DND-41 (cell line): Measurements from ENCODE around the gene SELL.

Experiments
- EZH2 ChIP-seq: IDR thresholded peaks from 3 replicates; pipeline ENCODE4 v1.6.1; 2012; ENCODE audit warnings: borderline replicate concordance, low read depth, mild to moderate bottlenecking, moderate library complexity, low read length, inconsistent platforms; ENCODE audit not compliant: severe bottlenecking
- TF ChIP-seq, protein P1 (sequence below): IDR thresholded peaks from 2 replicates; pipeline ENCODE4 v1.5.1; 2012; ENCODE audit warnings: borderline replicate concordance, low read length, moderate library complexity, mild to moderate bottlenecking; ENCODE audit not compliant: poor library complexity, severe bottlenecking; ENCODE audit errors: extremely low read depth

DNA sequence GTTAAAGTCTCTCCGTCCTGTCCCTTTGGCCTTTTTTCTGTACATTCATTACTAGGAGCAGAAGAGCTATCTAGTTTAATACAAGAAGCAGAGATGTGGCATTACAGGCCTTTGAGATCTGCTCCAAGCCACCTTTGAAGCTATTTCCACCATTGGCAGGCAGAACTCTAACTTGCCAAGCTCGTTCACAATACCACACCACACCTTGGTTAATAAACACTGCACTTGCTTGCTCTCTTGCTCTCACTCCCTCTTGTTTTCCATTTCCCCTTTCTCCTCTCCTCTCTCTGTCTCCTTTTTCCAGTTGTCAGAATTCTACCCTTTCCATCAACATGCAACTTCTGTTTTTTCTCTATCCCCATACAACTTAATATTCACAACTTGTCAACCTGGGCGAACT, 15.4 kb upstream of the SELL start:
- TF ChIP-seq, protein P1, sequence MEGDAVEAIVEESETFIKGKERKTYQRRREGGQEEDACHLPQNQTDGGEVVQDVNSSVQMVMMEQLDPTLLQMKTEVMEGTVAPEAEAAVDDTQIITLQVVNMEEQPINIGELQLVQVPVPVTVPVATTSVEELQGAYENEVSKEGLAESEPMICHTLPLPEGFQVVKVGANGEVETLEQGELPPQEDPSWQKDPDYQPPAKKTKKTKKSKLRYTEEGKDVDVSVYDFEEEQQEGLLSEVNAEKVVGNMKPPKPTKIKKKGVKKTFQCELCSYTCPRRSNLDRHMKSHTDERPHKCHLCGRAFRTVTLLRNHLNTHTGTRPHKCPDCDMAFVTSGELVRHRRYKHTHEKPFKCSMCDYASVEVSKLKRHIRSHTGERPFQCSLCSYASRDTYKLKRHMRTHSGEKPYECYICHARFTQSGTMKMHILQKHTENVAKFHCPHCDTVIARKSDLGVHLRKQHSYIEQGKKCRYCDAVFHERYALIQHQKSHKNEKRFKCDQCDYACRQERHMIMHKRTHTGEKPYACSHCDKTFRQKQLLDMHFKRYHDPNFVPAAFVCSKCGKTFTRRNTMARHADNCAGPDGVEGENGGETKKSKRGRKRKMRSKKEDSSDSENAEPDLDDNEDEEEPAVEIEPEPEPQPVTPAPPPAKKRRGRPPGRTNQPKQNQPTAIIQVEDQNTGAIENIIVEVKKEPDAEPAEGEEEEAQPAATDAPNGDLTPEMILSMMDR: no peak
- TF ChIP-seq EZH2: no peak
